Amygdala (tissue), 56 donors: Measurements from ENCODE around the gene MAP3K5.

Experiments
- DNase-seq, 56 donors: peaks; one replicate each; lab custom pipeline; 2025; lab: John Stamatoyannopoulos, UW

The MAP3K5 gene

DNA sequence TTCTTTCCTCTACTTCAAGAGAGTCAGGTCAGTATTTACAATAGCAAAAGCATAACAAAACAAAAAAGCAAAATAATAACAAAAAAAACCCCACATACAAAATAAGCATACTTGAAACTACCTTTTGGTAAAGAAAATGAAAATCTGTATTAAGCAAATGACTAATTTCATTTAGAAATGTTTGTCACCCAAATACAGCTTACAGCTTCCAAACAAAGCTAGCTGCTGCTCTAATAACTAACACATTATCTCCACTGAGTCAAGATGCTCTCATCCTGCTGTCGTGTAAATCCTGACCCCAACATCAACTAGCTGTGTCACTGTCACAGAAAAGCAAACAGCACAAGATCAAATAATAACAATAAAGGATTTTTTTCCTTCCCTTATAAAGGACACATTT is 263.8 kb downstream of the MAP3K5 start:
- no peak for DNase-seq

DNA sequence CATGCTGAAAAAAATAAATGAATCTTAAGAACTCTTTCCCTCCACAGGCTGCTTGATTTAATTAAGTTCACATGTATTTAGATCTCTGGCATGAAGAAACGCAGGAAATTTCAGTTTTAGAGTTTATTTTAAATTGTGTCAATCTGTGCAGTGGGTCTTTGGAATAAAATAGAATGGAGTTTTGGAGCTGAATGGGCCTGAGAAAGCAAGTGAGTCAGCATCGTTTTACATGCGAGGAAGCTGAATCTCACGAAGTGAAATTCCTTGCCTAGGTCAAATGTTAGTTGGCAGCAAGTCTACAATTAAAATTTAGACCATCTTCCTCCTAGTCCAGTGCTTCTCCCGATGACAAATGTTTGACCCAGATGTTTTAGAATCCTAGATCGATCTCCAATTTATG is 264.4 kb downstream of the MAP3K5 start:
- DNase-seq: peak in 1 of 56 donors; percentile 24

GRCh38 chr6:136526937-136527336 is 265.3 kb downstream of the MAP3K5 start:
- peak in 3 of 56 donors; percentile 41 to 68 (median 65) for DNase-seq

DNA sequence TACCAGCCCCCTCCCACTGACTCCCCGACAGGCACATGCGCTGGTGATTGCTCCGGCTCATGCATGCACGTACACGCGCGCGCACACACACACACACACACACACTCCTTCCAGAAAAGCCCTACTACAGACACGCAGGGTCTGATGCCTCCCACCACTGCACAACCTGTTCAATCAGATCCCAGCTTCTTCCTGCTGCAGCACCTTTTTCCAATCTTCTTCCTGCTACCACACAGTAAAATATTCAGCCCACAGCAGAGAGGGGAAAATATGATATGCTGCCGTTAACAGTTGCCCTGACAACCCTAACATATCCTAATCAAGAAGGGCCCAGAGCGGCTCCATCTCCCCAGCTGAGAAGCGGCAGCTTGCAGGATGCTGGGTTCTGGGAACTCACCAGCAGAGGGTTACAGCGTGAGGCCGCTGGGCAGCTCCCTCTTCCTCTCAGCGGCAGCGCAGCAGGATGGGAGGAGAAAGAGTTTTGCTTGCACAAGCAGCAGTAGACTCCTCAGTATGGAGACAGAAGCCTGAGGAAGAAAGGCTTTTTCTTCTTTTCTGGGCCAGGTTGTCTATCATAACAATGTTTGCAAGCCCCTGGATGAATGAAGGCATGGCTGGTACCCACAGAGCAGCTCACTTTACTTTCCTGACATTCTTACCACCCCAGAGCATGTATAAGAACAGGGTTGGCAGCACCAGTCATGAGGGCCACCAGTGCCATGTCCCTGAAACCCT is 265.9 kb downstream of the MAP3K5 start:
- DNase-seq: peak in 54 of 56 donors; percentile 38 to 90 (median 74)

- peak in 27 of 56 donors; percentile 7 to 76 (median 35) for DNase-seq
These were observed 266.6 kb downstream of the MAP3K5 start for GRCh38 chr6:136525586-136526195.

DNA sequence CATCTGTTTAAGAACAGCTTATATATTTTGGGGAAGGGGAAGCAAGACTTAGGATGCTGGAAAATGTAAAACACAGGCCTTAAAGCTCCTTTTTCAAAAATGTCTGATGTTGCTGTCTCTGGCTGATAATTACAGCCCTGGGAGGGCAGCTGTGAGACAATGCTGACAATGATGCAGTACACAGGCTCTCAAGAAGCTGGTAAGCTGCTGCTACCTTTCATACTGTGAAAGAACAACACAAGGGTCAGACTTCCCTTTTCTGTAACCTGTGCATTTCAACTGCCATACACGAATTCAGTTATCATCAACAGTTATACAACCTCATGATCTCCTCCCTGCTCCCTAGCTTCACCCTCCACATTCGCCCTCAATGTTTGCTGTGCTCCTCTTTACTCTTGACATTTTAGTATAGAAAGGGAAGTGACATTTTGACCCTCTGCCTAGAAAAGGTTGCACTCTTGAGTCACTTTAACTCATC is 267.3 kb downstream of the MAP3K5 start:
- peak in 27 of 56 donors; percentile 4 to 65 (median 28) for DNase-seq

GRCh38 chr6:136524339-136524935 is 267.8 kb downstream of the MAP3K5 start:
- no peak for DNase-seq

GRCh38 chr6:136523196-136523595 is 269.1 kb downstream of the MAP3K5 start:
- DNase-seq: peak in 2 of 56 donors; percentile 33 to 36

GRCh38 chr6:136522636-136523035 is 269.6 kb downstream of the MAP3K5 start:
- no peak for DNase-seq

DNA sequence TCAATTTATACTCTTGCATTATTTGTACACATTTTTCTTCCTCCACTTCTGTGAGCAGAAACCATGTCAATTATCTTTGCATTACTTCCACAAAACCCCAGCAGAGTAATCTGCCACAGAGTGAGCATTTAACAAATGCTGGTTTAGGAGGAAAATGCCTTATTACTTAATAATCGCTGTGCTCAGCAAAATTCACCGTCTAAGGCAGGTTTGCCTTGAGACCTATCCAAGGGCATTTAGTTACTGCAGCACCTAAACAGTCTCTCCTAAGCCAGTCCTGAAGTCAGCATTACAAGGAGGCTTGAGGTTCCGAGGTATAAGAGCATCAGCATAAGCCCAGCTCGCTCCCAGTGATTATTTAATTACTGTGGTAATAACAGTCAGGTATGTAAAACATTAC is 270.4 kb downstream of the MAP3K5 start:
- DNase-seq: no peak

DNA sequence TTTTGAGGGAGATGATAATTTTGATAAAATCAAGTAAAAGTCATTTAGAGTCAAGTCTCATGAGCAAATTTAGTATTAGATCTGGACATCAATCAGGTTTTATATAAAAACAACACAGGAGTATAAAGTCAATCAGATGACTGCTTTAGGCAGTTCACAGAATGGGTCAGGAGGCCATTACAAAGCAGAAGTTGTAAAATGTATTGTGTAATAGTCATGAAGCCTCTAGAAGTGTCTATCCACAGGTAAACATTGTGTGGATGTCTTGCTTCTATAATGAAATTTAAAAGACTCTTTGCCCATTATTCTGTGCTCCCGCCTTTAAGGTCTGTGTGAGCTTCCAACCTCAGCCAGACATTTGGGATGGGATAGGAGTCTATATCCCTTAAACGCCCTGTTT is 270.9 kb downstream of the MAP3K5 start:
- DNase-seq: no peak

DNA sequence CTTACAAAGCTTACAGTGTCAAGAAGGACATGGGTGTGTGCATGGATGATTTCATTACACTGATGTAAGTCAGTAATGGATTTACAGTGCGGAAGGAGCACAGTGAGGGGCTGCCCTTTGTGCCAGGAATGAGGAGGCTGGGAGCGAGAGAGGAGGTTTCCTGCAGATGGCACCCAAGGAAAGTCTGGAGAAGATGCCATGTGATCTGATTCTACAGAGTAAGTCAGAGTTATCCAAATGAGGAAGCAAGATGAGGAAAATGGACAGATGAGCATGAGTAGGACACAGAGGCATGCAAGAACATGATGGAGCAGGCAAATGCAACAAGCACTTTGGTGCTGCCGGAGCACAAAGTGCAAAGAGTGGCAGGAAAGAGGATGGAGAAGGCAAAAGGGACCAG is 271.8 kb downstream of the MAP3K5 start:
- DNase-seq: no peak

GRCh38 chr6:136517582-136517981 is 274.7 kb downstream of the MAP3K5 start:
- DNase-seq: no peak

- no peak for DNase-seq
These were observed 275.3 kb downstream of the MAP3K5 start for GRCh38 chr6:136517002-136517401.

GRCh38 chr6:136514591-136514990 is 277.7 kb downstream of the MAP3K5 start:
- DNase-seq: no peak

DNA sequence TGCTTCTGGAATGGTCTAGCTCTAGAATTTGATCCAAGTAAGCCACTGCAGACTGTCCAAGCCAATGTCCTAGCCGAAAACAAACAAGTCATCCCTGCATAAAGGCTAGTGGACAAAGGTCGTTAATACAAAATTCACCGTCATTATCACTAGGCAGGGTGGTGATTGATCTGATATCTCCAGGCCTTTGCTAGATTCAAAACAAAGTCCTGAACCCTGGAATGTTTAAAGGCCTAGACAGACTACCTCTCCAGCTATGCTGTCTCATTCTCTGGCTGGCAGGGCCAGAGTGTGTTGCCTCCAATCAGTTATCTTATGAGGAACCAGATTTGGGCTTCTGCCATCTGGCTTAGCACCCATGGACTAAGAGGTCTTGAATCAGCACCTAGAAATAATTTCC is 280.4 kb downstream of the MAP3K5 start:
- peak in 1 of 56 donors; percentile 14 for DNase-seq

- no peak for DNase-seq
These were observed 280.9 kb downstream of the MAP3K5 start for GRCh38 chr6:136511397-136511796.

- no peak for DNase-seq
These were observed 281.5 kb downstream of the MAP3K5 start for GRCh38 chr6:136510782-136511181.

DNA sequence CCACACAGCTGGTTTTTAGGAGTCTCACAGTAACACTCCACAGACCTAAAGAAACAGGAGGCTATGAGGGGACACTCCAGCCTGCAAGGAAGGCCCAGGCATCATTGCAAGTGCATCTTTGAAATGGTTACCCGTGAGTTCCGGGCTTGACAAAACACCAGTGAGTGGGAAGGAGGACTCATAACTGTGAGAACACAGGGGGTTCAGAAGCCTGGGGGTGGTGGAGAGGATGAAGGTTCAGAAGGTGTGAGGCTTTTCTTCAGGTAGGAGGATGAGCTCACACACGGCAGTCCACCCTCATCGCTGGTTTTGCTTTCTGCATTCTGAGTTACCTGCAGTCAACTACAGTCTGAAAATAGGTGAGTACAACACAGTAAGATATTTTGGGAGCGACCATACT is 282.0 kb downstream of the MAP3K5 start:
- no peak for DNase-seq

DNA sequence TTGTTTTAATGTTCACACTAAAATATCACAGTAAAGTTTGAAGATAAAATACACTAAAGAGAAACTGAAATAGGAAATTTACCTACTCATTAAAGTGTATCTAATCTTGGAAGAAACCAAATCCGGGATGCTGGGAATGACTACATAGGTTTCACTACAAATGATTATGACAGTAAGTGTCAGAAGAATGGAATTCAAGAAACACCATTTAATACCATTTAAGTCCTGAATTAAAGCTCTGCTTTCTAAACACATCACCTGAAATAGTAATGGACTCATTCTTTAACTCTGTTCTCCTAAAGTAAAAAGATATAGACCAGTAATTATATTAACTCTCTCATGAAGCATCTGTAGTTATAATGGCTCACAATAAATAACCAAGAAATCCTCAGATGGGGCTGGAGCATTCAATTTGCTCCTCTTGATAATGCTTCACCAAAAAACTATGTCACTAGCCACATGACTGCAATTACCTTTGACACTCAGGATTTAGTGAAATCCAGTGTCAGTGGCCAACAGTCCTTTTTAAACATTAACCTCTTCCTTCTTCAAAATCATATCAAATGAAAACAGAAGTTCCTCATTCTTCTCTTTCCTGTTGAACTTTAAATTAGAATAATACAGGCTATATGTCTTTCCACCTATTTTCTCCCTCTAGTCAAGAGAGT is 283.4 kb downstream of the MAP3K5 start:
- no peak for DNase-seq
